Stimulated activated CD4-positive, alpha-beta T cell treated with anti-CD3 and anti-CD28 coated beads, TNF-alpha, amount 100 ng/mL, for 4 hours (primary cell): Measurements from ENCODE around the gene PKP1.

Source experiments
- DNase-seq, 3 experiments: peaks; one replicate each; pipeline ENCODE4 v3.0.0-alpha.2; 2020; ENCODE audit warnings: low read depth in 3 of 3

The PKP1 gene

DNA sequence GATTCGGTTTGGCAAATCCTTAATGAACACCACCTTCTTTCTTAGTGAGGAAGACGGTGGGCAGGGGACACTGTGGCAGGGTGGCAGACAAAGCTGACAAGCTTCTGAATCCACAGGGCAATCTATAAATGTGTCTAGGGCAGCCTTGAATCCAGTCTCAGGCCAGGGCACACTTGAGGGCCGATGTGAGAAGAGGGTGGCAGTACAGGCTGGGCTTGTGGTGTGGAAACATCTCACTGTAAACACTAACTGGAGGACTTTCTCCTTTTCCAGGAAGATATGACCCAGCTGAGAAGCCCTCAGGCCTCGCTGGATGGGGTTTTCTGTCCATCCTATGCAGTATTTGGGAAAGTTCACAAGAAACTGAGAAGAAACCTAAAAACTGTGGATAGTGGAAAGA, 46.5 kb downstream of the PKP1 start:
- DNase-seq, result no peak

DNA sequence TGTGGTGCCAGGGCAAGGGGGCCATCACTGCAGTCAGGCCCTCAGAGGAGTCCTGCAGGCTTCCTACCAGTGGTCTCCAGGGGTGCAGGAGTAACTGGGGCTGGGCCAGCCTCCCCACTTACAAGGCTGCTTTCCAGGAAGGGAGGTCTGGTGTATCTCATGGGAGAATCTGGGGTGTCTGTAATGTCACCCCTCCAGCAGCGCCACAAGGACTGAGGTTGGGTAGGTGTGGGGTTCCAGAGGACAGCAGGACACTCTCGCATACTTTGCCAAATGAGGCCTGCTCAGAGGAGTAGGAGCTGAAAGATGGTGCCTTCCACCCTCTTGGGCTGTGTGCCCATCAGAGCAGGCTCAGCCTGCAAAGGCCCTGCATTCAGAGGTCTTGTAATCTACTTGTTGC, 47.2 kb downstream of the PKP1 start:
- DNase-seq, result no peak

DNA sequence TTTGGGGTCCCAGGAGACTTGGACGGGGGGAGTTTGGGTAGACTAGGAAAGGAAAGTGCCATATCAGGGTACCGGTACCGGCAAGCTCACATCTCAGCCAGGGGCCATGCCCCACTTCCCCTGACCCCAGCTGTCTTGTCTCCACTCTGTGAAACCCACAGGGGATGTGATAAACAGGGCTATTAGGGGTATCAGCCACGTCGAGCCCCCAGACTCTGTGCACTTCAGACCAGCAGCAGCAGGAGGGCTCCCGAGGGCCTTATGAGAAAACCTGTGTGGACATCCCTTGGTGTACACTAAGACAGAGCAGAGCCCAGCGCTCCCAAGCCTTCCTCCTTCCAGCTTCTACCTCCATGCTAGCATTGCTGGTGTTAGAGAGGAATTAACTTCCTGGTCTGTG, 47.9 kb downstream of the PKP1 start:
- DNase-seq, result no peak

DNA sequence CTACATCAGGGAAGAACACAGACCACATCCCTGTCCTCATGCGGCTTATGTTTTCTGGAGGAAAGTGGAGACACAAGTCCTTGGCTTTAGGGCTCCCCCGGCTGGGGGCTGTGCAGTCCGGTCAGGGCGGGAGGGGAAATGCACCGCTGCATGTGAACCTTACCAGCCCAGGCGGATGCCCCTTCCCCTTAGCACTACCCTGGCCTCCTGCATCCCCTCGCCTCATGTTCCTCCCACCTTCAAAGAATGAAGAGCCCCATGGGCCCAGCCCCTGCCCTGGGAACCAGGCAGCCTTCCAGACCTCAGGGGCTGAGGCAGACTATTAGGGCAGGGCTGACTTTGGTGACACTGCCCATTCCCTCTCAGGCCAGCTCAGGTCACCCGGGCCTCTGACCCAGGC, 48.7 kb downstream of the PKP1 start:
- DNase-seq, result no peak

DNA sequence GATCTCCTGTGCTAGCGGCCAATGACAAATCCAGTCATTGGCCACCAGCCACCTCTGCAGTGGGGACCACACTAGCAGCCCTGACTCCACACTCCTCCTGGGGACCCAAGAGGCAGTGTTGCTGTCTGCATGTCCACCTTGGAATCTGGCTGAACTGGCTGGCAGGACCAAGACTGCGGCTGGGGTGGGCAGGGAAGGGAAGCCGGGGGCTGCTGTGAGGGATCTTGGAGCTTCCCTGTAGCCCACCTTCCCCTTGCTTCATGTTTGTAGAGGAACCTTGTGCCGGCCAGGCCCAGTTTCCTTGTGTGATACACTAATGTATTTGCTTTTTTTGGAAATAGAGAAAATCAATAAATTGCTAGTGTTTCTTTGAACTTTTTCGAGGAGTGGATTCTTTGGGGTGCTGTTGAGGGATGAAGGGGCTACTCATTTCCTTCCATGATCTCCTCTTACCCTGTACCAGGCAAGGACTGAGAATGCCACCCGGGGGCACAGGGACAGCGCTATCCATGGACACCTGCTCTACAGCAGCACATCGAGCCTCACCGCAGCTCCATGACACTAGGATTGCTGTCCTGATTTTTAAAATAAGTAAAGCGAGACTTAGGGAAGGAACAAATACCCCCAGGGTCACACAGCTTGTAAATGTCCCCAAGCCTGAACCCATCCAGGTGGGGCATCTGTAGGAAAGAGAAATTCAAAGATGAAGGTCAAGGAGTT, 49.5 kb downstream of the PKP1 start:
- DNase-seq, result no peak

- no peak for DNase-seq
These were observed 51.2 kb downstream of the PKP1 start for GRCh38 chr1:201334325-201335173.

DNA sequence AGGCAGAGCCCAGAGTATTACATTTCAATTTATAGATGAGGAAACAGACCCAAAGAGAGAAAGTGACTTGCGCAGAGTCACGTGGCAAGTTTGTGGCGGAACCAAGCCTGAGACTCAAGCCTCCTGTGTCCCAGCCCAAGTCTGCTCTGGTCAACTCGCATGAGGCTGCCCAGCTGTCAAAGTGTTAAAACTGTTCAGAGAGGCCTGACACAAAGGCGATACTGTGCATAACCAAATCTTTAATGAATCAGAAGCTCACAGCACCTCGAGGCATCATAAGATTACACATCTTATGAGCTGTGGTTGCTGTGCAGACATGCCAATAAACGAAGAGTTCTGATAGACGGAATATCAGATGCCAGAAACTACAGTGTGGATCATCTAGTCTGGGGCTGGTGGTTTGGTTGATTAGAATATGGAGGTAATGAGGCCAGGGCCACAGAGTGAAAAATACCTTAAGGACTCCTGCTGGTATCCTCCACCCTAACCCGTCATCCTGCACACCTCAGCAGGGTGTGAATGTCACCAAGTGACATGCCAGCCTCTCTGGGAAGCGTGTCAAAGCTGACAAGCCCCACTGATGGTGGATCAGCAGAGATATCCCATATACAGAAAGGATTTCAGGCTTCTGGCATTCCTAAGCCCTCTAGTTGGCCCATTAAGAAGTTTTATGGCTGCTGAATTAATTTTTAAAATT, 52.0 kb downstream of the PKP1 start:
- DNase-seq, result no peak

GRCh38 chr1:201335901-201336300, 52.6 kb downstream of the PKP1 start:
- no peak for DNase-seq

DNA sequence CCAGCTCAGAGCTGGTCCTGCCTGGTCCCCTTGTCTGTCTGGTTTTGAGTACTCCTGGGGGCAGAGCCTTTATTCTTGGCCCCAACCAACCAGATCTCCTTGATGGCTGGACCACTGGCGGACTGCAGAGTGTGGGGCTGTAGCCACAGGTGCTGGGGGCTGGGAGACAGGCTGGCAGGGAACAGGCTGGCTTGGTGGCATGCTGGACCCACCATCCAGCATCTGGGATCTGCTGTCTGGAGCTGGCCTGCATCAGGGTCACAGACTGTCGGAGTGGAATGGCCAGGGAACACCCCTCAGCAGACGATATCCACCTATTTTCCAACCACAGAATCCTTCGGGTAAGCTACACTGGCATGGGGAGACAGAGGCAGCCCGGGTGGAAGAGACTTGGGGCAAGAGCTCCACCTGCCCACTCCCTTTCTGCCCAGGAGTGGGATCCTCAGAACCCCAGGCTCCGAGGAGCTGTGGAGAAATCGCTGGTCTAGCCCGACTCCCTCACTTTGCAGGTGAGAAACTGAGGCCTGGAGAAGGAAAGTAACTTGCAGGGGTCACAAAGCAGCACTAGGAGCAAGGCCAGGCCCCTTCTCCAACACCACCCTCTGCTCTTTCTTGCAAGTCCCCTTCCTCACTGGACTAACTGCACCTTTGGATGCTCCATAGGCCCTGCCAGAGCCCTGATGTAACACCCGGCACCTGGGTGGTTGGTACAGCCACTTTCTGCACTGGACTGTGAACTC, 53.6 kb downstream of the PKP1 start:
- DNase-seq, result no peak

- no peak for DNase-seq
These were observed 58.1 kb downstream of the PKP1 start for GRCh38 chr1:201341377-201341776.

DNA sequence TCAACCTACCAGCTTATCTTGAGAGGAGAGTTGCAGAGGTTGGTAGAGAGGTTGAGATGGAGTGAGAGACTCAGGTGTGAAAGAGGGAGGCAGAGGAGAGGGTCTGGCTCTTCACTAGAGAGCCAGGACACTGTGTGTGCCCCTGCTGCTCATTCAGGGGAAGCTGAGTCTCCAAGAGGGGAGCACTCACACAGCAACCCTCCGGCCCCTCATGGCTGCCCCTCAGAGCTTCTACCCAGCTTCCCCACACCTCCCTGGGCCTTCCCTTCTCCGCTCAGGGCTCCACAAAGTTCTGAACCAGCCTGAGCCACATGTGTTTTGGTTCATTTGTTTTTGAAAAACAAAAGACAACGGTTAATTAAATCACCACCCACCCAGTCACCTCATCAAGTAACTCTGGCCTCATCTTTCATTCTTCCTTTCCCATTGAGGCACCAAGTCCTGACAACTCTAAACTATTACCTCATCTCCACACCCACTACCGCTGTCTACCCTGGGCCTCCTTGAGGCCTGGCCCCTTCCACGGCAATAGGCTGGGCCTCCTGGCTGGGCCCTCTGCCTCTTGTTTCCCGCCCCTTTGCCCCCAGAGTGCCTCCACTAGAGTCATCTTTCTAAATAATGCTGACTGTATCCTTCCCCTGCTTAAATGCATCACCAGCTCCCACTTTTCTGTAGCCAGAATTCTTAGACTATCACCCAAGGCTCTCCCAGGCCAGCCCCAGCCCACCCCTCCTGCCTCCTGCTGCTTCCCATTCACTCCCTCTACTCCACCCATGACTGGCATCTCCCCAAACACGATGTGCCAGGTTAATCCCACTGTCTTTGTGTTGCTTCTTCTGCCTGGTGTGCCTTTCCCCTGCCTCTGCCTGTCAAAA, 61.1 kb downstream of the PKP1 start:
- DNase-seq, result no peak

GRCh38 chr1:201345081-201345355, 61.7 kb downstream of the PKP1 start:
- no peak for DNase-seq

DNA sequence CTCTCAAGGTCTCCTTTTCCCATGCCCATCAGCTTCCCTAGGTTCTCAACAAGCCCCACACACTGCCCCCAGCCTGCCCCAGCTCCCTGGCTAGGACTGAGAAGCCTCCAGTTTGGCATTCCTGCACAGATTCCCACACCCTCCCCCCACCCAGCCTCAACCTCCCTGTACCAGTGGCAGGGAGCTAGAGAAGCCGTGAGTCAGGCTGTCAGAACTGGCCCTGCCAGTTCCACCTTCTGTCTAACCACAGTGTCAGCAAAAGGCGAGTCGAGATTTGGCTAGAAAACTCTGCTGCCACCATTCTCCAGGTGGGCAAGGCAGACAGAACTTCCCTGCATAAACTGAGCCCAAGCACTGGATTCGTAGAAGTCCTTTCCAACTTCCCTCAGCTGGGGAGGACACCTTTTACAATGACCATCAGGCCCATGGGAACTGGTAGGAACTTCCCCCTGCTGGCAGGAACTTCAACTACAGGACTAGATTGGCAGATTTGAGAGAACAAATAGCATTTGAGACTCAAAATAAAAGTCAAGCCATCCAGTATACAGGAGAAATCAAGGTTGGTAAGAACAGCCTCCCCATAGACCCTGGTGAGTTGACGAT, 63.1 kb downstream of the PKP1 start:
- DNase-seq, result no peak

GRCh38 chr1:201346987-201347386, 63.7 kb downstream of the PKP1 start:
- no peak for DNase-seq

DNA sequence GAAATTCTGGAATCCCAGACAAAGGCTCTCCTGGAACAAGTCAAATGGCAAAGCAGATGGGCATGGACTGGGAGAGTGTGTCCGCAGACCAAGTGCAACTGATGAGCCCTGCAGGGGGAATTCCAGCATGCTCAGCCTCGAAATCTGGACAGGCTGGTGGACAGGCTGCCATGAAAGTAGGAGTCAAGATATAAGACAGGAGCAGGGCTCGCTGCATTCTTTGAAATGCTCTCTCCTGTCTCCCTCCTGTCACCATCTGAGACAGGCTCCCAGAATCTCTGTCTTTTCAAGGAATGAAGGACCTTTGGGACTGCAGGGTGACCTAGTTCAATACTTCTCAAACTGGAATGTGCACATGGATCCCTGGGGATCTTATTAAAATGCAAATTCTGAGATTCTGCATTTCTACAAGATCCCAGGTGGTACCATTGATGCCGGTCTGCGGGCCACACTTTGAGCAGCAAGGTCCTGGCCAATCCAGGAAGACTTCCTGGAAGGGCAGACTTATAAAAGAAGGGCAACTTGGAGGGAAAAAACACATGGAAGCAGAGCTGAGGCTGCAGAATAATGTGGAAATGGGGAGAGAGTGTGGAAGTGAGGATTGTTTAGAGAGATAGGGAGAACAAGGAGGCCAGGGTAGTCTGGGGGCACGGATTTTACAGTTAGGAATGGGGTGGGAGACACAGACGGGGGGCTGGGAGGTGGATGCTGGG, 64.3 kb downstream of the PKP1 start:
- no peak for DNase-seq

DNA sequence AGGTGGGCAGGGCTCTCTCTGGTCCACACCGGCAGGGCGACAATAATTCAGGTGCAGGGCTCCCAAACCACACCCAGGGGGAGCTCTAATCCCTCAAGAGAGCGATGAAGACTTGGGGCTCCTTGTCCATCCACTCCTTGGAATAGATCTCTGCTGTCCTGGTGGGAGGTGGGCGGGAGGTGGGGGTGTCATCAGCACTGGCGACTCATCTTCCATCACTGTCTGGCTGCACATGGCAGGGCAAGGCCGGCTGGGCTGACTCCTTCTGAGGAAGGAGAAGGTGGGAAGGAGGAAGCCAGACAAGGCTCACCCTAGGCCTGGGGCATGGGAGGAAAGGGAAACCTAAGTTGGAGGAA, 64.9 kb downstream of the PKP1 start:
- no peak for DNase-seq

- no peak for DNase-seq
These were observed 65.8 kb downstream of the PKP1 start for GRCh38 chr1:201349092-201349491.

GRCh38 chr1:201350361-201350725, 67.0 kb downstream of the PKP1 start:
- no peak for DNase-seq

DNA sequence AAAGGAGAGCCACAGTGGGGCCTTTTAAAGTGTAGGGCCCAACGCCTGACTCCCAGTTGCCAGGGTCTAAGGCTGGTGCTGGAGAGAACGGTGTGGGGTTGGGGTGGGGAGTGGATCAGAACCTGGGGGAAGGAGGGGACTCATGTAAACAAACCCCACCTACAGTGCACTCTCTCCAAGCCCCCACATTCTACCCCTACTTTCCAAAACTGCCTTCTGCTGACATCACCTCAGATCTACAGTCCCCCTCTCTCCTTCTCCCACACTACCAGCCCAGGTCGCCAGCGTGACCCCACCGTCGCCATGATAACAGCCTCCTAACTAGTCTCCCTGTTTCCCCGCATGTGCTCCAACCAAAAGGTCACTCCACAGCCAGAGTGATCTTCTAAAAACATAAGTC, 67.6 kb downstream of the PKP1 start:
- DNase-seq, result no peak

DNA sequence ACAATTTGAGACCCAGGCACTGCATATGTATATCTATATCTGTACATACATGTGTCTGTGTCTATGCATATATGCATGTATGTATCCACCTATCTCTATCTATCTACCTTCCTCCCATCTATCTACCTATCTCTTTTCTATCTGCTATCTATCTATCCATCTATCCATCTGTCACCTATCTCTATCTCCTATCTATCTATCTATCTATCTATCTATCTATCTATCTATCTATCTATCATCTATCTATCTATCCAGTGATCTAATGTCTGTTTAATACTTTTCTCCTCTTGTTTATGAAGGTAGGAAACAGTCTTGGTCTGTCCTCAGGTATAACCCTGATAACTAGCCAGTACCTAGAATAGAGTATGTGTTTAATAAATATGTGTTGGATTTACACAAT, 68.3 kb downstream of the PKP1 start:
- no peak for DNase-seq
